ENCODE measurements around the gene C22orf42. TPM values are rescaled to one million over a fixed set of nuclear protein-coding genes. Genes with fewer than 3 reads are reported as not detected.
A peak's percentile ranks its signal among the peaks of the same experiment; 100 is the strongest.

The C22orf42 gene
- total RNA-seq, 1 experiment from 2014 or later = not detected

GRCh38 chr22:32203181-32204039 lies 44.3 kb upstream of the C22orf42 start:
- Mint-ChIP-seq H3K27me3 (ENCODE audit: insufficient read depth, unreplicated experiment) (no peaks in the 10 kb centered on the region), H3K4me1 (ENCODE audit: low read depth, unreplicated experiment) (peaks cover 10% of the 10 kb centered on the region), H3K36me3 (ENCODE audit: insufficient read depth, unreplicated experiment) (no peaks in the 10 kb centered on the region), H3K27ac (ENCODE audit: unreplicated experiment) (no peak overlapping the region), H3K4me3 (ENCODE audit: unreplicated experiment) (peak overlapping the region; percentile 72), H3K9me3 (ENCODE audit: unreplicated experiment) (no peaks in the 10 kb centered on the region)
- no peaks in the 10 kb centered on the region for H3K9me3 ChIP-seq
- H3K36me3 ChIP-seq (ENCODE audit: control insufficient read depth, insufficient read depth, low read length) = no peaks in the 10 kb centered on the region
- ChIA-PET POLR2A (no interaction called here), CTCF (interaction anchor here (0.7 to 2.3 kb wide), 3 partner anchors 15 to 246 kb away, joined by 3 to 16 read pairs (median 3); no protein-coding TSS in a partner anchor)
- H3K4me3 ChIP-seq (ENCODE audit: low read depth, low read length) = no peak overlapping the region
- TF ChIP-seq, protein P1, sequence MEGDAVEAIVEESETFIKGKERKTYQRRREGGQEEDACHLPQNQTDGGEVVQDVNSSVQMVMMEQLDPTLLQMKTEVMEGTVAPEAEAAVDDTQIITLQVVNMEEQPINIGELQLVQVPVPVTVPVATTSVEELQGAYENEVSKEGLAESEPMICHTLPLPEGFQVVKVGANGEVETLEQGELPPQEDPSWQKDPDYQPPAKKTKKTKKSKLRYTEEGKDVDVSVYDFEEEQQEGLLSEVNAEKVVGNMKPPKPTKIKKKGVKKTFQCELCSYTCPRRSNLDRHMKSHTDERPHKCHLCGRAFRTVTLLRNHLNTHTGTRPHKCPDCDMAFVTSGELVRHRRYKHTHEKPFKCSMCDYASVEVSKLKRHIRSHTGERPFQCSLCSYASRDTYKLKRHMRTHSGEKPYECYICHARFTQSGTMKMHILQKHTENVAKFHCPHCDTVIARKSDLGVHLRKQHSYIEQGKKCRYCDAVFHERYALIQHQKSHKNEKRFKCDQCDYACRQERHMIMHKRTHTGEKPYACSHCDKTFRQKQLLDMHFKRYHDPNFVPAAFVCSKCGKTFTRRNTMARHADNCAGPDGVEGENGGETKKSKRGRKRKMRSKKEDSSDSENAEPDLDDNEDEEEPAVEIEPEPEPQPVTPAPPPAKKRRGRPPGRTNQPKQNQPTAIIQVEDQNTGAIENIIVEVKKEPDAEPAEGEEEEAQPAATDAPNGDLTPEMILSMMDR (IDR thresholded peaks at IDR 0.05; ENCODE audit: insufficient read depth in 1 of 2, low read depth in 1 of 2, low read length in 1 of 2, severe bottlenecking in 1 of 2, unreplicated experiment in 1 of 2) = no peak
- BruUV-seq (replicated peaks) = no TSS peak
- no peak for DNase-seq
- intact Hi-C loops (cut with micrococcal nuclease; ENCODE audit: unreplicated experiment) = loop anchor here (10.0 kb wide), 1 partner anchor 79 kb away; no protein-coding TSS in a partner anchor
- H3K27me3 ChIP-seq (replicated peaks; ENCODE audit: control insufficient read depth, insufficient read depth, low read length) = no peaks in the 10 kb centered on the region
- H3K4me1 ChIP-seq = no peaks in the 10 kb centered on the region

DNA sequence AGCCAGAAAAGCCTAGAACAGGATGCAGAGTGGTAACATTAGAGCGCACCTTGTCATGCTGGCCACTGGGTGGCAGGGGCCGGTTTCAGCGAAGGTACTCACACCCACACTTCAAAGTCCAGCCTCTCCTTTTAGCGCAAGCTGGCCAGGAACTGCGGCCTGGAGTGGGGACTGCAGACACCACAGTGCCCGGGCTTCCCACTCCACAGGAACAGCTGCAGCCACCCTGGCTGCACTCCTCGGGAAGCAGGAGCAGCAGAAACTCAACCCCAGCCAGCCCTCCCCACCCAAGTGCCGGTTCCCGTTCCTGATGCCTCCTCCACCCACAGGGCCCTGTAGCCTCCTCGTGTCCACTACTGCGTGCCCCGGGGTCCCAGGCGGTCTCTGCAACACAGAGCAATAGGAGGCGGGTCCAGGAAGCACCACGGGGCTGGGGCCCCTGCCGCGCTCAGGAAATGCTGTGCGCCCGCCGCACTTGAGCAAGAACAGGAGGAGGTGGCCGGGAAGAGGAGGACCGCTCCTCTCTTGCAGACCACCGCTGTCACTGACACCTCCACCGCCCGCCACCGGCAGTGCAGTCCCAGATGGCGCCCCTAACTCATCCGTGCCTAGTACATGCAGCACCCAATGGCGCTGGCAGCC lies 43.6 kb upstream of the C22orf42 start:
- no peaks in the 10 kb centered on the region for H3K27me3 Mint-ChIP-seq (ENCODE audit: insufficient read depth, unreplicated experiment)
- H3K27ac Mint-ChIP-seq (ENCODE audit: unreplicated experiment) = no peak overlapping the region

GRCh38 chr22:32202161-32202538 lies 43.0 kb upstream of the C22orf42 start:
- Histone ChIP-seq H3K4me3 (ENCODE audit: low read depth, low read length) (no peak overlapping the region), H3K36me3 (ENCODE audit: control insufficient read depth, insufficient read depth, low read length) (no peaks in the 10 kb centered on the region), H3K27me3 (replicated peaks; ENCODE audit: control insufficient read depth, insufficient read depth, low read length) (no peaks in the 10 kb centered on the region), H3K9me3 (no peaks in the 10 kb centered on the region), H3K4me1 (no peaks in the 10 kb centered on the region)
- no peaks in the 10 kb centered on the region for H3K27me3 Mint-ChIP-seq (ENCODE audit: insufficient read depth, unreplicated experiment)
- H3K36me3 Mint-ChIP-seq (ENCODE audit: insufficient read depth, unreplicated experiment) = no peaks in the 10 kb centered on the region
- H3K9me3 Mint-ChIP-seq (ENCODE audit: unreplicated experiment) = no peaks in the 10 kb centered on the region
- TF ChIP-seq, protein P1 (IDR thresholded peaks at IDR 0.05; ENCODE audit: insufficient read depth in 1 of 2, low read depth in 1 of 2, low read length in 1 of 2, severe bottlenecking in 1 of 2, unreplicated experiment in 1 of 2) = no peak
- POLR2A ChIA-PET = no interaction called here
- H3K4me3 Mint-ChIP-seq (ENCODE audit: unreplicated experiment) = no peak overlapping the region
- BruUV-seq (replicated peaks) = no TSS peak
- intact Hi-C loops (cut with micrococcal nuclease; ENCODE audit: unreplicated experiment) = loop anchor here (1.0 to 10.0 kb wide), 3 partner anchors 64 to 153 kb away; no protein-coding TSS in a partner anchor
- H3K27ac Mint-ChIP-seq (ENCODE audit: unreplicated experiment) = no peak overlapping the region
- CTCF ChIA-PET = interaction anchor here (0.6 to 1.6 kb wide), 3 partner anchors 64 to 642 kb away, joined by 4 to 32 read pairs (median 5); partner anchors contain the start of gene FBXO7
- H3K4me1 Mint-ChIP-seq (ENCODE audit: low read depth, unreplicated experiment) = peaks cover 9% of the 10 kb centered on the region
- DNase-seq = no peak

More for the DNA sequence above, 43.6 kb upstream of the C22orf42 start:
- Mint-ChIP-seq H3K36me3 (ENCODE audit: insufficient read depth, unreplicated experiment) (no peaks in the 10 kb centered on the region), H3K4me1 (ENCODE audit: low read depth, unreplicated experiment) (peaks cover 10% of the 10 kb centered on the region), H3K9me3 (ENCODE audit: unreplicated experiment) (no peaks in the 10 kb centered on the region), H3K4me3 (ENCODE audit: unreplicated experiment) (no peak overlapping the region)
- POLR2A ChIA-PET = no interaction called here
- DNase-seq = peak; percentile 77 to 80
- Histone ChIP-seq H3K36me3 (ENCODE audit: control insufficient read depth, insufficient read depth, low read length) (no peaks in the 10 kb centered on the region), H3K9me3 (no peaks in the 10 kb centered on the region), H3K4me1 (no peaks in the 10 kb centered on the region), H3K27me3 (replicated peaks; ENCODE audit: control insufficient read depth, insufficient read depth, low read length) (no peaks in the 10 kb centered on the region), H3K4me3 (ENCODE audit: low read depth, low read length) (0 out of 2 replicates have a peak overlapping the region, but pooled peaks have one; percentile 3)
- TF ChIP-seq, protein P1 (IDR thresholded peaks at IDR 0.05; ENCODE audit: insufficient read depth in 1 of 2, low read depth in 1 of 2, low read length in 1 of 2, severe bottlenecking in 1 of 2, unreplicated experiment in 1 of 2) = peak; percentile 66 to 83
- CTCF ChIA-PET = interaction anchor here (0.6 to 1.6 kb wide), 3 partner anchors 64 to 643 kb away, joined by 4 to 32 read pairs (median 5); partner anchors contain the start of gene FBXO7
- intact Hi-C loops (cut with micrococcal nuclease; ENCODE audit: unreplicated experiment) = loop anchor here (1.0 to 10.0 kb wide), 3 partner anchors 64 to 153 kb away; no protein-coding TSS in a partner anchor
- BruUV-seq (replicated peaks) = no TSS peak

Measured in Caco-2 (cell line).